NCI-H146 (cell line): ENCODE measurements around the gene HGS.
A peak's percentile ranks its signal among the peaks of the same experiment; 100 is the strongest.

Experiments
- DNase-seq: peaks from one replicate; lab custom pipeline; 2025; lab: John Stamatoyannopoulos, UW

The HGS gene

GRCh38 chr17:81684442-81684911 is 666 bp downstream of the HGS start:
- DNase-seq, result no peak

GRCh38 chr17:81685108-81685507 is 1.3 kb downstream of the HGS start:
- DNase-seq, result no peak

- DNase-seq, result no peak
Observed at GRCh38 chr17:81686614-81687013, 2.8 kb downstream of the HGS start.

- DNase-seq, result no peak
Observed at GRCh38 chr17:81687770-81688541, 4.1 kb downstream of the HGS start.

GRCh38 chr17:81688616-81689015 is 4.8 kb downstream of the HGS start:
- no peak for DNase-seq

- DNase-seq, result no peak
Observed at GRCh38 chr17:81690066-81690465, 6.3 kb downstream of the HGS start.

GRCh38 chr17:81690549-81690948 is 6.7 kb downstream of the HGS start:
- no peak for DNase-seq

GRCh38 chr17:81691196-81691595 is 7.4 kb downstream of the HGS start:
- DNase-seq, result no peak

GRCh38 chr17:81691608-81692007 is 7.8 kb downstream of the HGS start:
- DNase-seq, result no peak

GRCh38 chr17:81693509-81694210 is 9.8 kb downstream of the HGS start:
- DNase-seq, result no peak

GRCh38 chr17:81694810-81695209 is 11.0 kb downstream of the HGS start:
- DNase-seq, result no peak

- DNase-seq, result no peak
Observed at GRCh38 chr17:81695211-81695610, 11.4 kb downstream of the HGS start.

- no peak for DNase-seq
Observed at GRCh38 chr17:81695801-81696200, 12.0 kb downstream of the HGS start.

GRCh38 chr17:81696218-81696941 is 12.6 kb downstream of the HGS start:
- no peak for DNase-seq

- no peak for DNase-seq
Observed at GRCh38 chr17:81697261-81698044, 13.6 kb downstream of the HGS start.

GRCh38 chr17:81700353-81701287 is 16.8 kb downstream of the HGS start:
- no peak for DNase-seq

GRCh38 chr17:81701288-81702071 is 17.7 kb downstream of the HGS start:
- no peak for DNase-seq

- peak; percentile 93 for DNase-seq
Observed at GRCh38 chr17:81702934-81703746, 19.3 kb downstream of the HGS start, which contains the start of gene MRPL12. TSS of gene MRPL12 (plus strand) at chr17:81703367. CDS start at chr17:81703502, 135 bp downstream.
